Body of pancreas (tissue), 4 donors: ENCODE measurements around the gene HES2.

ENCODE experiments used
- CTCF ChIP-seq, 7 experiments: fragments of 450-650 bp in 4 of 7; fragments of 200-600 bp in 3 of 7; sonication (generic) in 3 of 7; IDR thresholded peaks; one replicate each; pipeline ENCODE4 v1.5.1; 2016 to 2019; ENCODE audit warnings: antibody characterized with exemption in 7 of 7
- POLR2A ChIP-seq, 3 donors: fragments of 450-650 bp; IDR thresholded peaks; one replicate each; pipeline ENCODE4 v1.6.1; 2016; ENCODE audit warnings: antibody characterized with exemption in 3 of 3, mild to moderate bottlenecking in 2 of 3

- TF ChIP-seq CTCF (IDR thresholded peaks at IDR 0.05) (no peak), POLR2A (IDR thresholded peaks at IDR 0.05) (no peak)
These were observed 28.4 kb upstream of the HES2 start for GRCh38 chr1:6447818-6448748.
